Testis (tissue), 3 donors: Measurements from ENCODE around the gene VPS8. TPM values are rescaled to one million over a fixed set of nuclear protein-coding genes. Genes with fewer than 3 reads are reported as not detected.

ENCODE experiments used
- DNase-seq: peaks from one replicate; pipeline ENCODE4 v3.0.0-alpha.2; 2019
- H3K27ac ChIP-seq, 2 donors: fragments of 200-600 bp; sonication (generic); one replicate each; pipeline ENCODE4 v1.5.1; 2019
- H3K27me3 ChIP-seq: fragments of 200-600 bp; sonication (generic); one replicate; pipeline ENCODE4 v1.5.1; 2019
- H3K36me3 ChIP-seq: fragments of 200-600 bp; sonication (generic); one replicate; pipeline ENCODE4 v1.5.1; 2017; ENCODE audit warnings: low read depth; ENCODE audit errors: missing control alignments
- H3K4me1 ChIP-seq: fragments of 200-600 bp; sonication (generic); one replicate; pipeline ENCODE4 v1.5.1; 2019
- H3K4me3 ChIP-seq, 2 donors: fragments of 200-600 bp; sonication (generic); one replicate each; pipeline ENCODE4 v1.5.1; 2017 to 2019
- H3K9me3 ChIP-seq: fragments of 200-600 bp; sonication (generic); one replicate; pipeline ENCODE4 v1.5.1; 2017
- CTCF ChIP-seq, 3 experiments: fragments of 450-650 bp in 2 of 3; fragments of 200-600 bp in 1 of 3; sonication (generic) in 1 of 3; IDR thresholded peaks; one replicate each; pipeline ENCODE4 v1.5.1; 2016 to 2019; ENCODE audit warnings: antibody characterized with exemption in 3 of 3, mild to moderate bottlenecking in 2 of 3, moderate library complexity in 1 of 3
- POLR2A ChIP-seq: fragments of 450-650 bp; IDR thresholded peaks from one replicate; pipeline ENCODE4 v1.6.1; 2017; ENCODE audit warnings: antibody characterized with exemption, mild to moderate bottlenecking, moderate library complexity
- WGBS, 2 donors: methylation state at CpG; one replicate each; pipeline ENCODE4 v1.1.5; 2018; 5-methylcytosine and 5-hydroxymethylcytosine counted together
- intact Hi-C: fragments of 100-400 bp; cut with DNase I; formaldehyde crosslinking; loops from one replicate; pipeline ENCODE4 v1.15.1; 2023; ENCODE audit warnings: low total_unique reads
- polyA plus RNA-seq: library from polyadenylated mRNA; stranded (reverse); fragments of 350-450 nt; fragmentation: Illumina TruSeq; extraction: RNeasy Lipid Tissue Mini Kit (QIAGEN cat#74804); gene quantifications from one replicate; pipeline ENCODE4 v1.2.3, GENCODE V29; 2014; ENCODE audit warnings: low read depth, low replicate concordance; ENCODE audit not compliant: insufficient read depth
- total RNA-seq, 2 donors: library from RNA; depleted of rRNA; stranded (reverse); fragments of >200 nt; gene quantifications; one replicate each; pipeline ENCODE4 v1.2.3, GENCODE V29; 2016

The VPS8 gene
- total and polyA plus RNA-seq, 3 donors from 2014 or later, result 65.8 to 127 (median 88.0) TPM

- H3K4me1 ChIP-seq, result no peaks in the 10 kb centered on the region
- intact Hi-C loops, result no loop called here
- H3K36me3 ChIP-seq, result no peaks in the 10 kb centered on the region
- no peaks in the 10 kb centered on the region for H3K27me3 ChIP-seq
- H3K4me3 ChIP-seq, result no peak overlapping the region
- TF ChIP-seq CTCF (IDR thresholded peaks at IDR 0.05) (no peak), POLR2A (no peak)
- no peak for DNase-seq
- no peak overlapping the region for H3K27ac ChIP-seq
- no peaks in the 10 kb centered on the region for H3K9me3 ChIP-seq
- 90 to 95% methylated on average over 2 of the region's 2 CpGs for whole genome bisulfite sequencing, 2 donors
Observed at GRCh38 chr3:184887574-184887973, 75.6 kb downstream of the VPS8 start.

GRCh38 chr3:184889312-184889904, 77.4 kb downstream of the VPS8 start:
- intact Hi-C loops, result no loop called here
- WGBS, 2 donors, result 87 to 88% methylated on average over 6 of the region's 6 CpGs
- no peaks in the 10 kb centered on the region for H3K36me3 ChIP-seq

GRCh38 chr3:184894051-184894450, 82.1 kb downstream of the VPS8 start:
- no peak overlapping the region for H3K4me3 ChIP-seq
- WGBS, 2 donors, result 94 to 100% methylated on average over 1 of the region's 1 CpG
- H3K4me1 ChIP-seq, result no peaks in the 10 kb centered on the region
- intact Hi-C loops, result no loop called here
- no peak for DNase-seq
- no peaks in the 10 kb centered on the region for H3K9me3 ChIP-seq
- H3K36me3 ChIP-seq, result no peaks in the 10 kb centered on the region
- H3K27ac ChIP-seq, result no peak overlapping the region
- H3K27me3 ChIP-seq, result no peaks in the 10 kb centered on the region
- no peak for TF ChIP-seq POLR2A
- TF ChIP-seq CTCF (IDR thresholded peaks at IDR 0.05), result no peak

More at GRCh38 chr3:184889312-184889904, 77.4 kb downstream of the VPS8 start:
- H3K9me3 ChIP-seq, result no peaks in the 10 kb centered on the region
- no peak overlapping the region for H3K4me3 ChIP-seq
- no peaks in the 10 kb centered on the region for H3K27me3 ChIP-seq
- no peak overlapping the region for H3K27ac ChIP-seq
- TF ChIP-seq POLR2A (no peak), CTCF (IDR thresholded peaks at IDR 0.05) (no peak)
- no peak for DNase-seq
- no peaks in the 10 kb centered on the region for H3K4me1 ChIP-seq

- H3K9me3 ChIP-seq, result no peaks in the 10 kb centered on the region
- no peaks in the 10 kb centered on the region for H3K27me3 ChIP-seq
- H3K4me1 ChIP-seq, result no peaks in the 10 kb centered on the region
- H3K36me3 ChIP-seq, result no peaks in the 10 kb centered on the region
- DNase-seq, result no peak
- no peak overlapping the region for H3K27ac ChIP-seq
- intact Hi-C loops, result no loop called here
- TF ChIP-seq POLR2A, result no peak
- TF ChIP-seq CTCF (IDR thresholded peaks at IDR 0.05), result no peak
- 91 to 99% methylated on average over 1 to 4 of the region's 4 CpGs for WGBS, 2 donors
- no peak overlapping the region for H3K4me3 ChIP-seq
Observed at GRCh38 chr3:184895350-184895749, 83.4 kb downstream of the VPS8 start.

- no peaks in the 10 kb centered on the region for H3K36me3 ChIP-seq
- no peaks in the 10 kb centered on the region for H3K27me3 ChIP-seq
- no peak for DNase-seq
- no peak for TF ChIP-seq POLR2A
- no peak for TF ChIP-seq CTCF (IDR thresholded peaks at IDR 0.05)
- 88 to 91% methylated on average over 2 of the region's 2 CpGs for WGBS, 2 donors
- intact Hi-C loops, result no loop called here
- no peaks in the 10 kb centered on the region for H3K4me1 ChIP-seq
- no peaks in the 10 kb centered on the region for H3K9me3 ChIP-seq
- no peak overlapping the region for H3K27ac ChIP-seq
- H3K4me3 ChIP-seq, result no peak overlapping the region
Observed at GRCh38 chr3:184896336-184896735, 84.4 kb downstream of the VPS8 start.
